NCI-H526 (cell line): Measurements from ENCODE around the gene KNDC1.
"Not testable (repeated sequence)": the region's sequence is repeated elsewhere in the genome, so short reads cannot be mapped to it uniquely, and the experiment has no call there.

Experiments used
- DNase-seq, 2 experiments: peaks; one replicate each; lab custom pipeline; 2025; lab: John Stamatoyannopoulos, UW

Gene KNDC1

DNA sequence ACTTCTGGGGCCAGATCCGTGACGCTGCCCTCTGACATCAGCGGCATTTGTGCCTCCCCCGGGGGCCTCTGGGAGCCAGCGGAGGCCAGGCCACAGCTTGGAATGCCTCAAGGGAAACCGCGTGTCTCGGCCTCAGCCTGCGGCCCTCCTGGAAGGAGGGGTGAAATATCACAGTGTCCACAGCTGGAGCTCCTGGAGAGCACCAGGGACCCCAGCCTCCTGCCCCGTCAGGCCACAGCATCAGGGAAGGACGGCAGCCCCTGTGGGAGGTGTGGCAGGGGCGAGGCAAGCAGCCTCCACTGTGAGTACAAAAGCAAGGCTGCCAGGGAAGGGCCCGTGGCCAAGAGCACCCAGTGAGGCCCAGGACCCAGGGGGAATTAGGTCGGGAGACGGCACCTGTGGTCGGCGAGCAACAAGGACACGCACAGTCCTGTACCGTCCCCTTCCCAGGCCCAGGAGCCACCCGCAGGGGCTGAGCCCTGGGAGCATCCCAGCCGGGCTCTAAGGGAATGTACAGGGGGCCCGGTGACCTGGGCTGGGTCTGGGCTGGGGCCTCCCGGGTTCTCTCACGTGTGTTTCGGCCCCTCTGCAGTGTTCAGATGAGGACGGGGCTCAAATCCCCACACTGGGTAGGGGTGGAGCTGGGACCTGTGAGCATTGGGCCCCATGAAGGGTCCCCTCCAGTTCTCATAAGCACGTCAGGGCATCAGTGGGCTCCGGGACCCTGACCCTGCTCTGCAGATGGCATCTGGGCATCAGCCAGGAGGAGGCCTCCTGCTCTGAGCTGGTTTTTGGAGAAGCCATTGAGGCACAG lies 18.7 kb upstream of the KNDC1 start:
- no peak for DNase-seq

- no peak for DNase-seq
Observed at GRCh38 chr10:133141958-133142340, 18.1 kb upstream of the KNDC1 start.

DNA sequence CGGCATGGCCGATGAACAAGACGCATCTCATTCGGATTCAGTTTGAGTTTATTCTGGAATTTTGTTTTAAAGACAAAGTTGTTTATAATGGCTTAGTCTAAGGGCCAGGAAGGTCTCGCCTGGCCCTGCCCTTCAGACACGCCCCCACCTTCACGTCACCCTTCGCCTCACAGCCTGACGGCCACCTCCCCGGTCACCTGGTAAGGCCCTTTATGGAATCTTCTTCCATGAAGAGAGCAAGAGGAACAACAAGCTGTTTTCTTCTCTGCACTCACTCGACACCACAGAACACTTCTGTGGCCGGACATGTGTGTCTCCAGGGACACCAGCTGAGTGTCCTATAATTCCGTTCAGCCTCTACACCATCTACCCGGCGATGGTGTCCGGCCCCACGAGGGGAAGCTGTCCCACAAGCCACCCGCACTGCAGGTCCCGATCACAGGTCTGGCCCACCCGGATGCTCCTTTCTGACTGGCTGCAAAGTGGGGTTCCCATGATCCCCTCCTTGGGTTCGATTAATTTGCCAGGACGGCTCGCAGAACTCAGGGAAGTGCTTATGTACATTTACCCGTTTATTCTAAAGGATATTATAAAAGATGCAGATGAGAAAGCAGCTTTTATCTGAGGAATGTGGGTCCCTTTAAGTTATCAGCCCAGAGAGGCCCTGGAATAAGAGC lies 17.4 kb upstream of the KNDC1 start:
- DNase-seq: no peak

GRCh38 chr10:133143200-133143533 lies 16.9 kb upstream of the KNDC1 start:
- DNase-seq: no peak

DNA sequence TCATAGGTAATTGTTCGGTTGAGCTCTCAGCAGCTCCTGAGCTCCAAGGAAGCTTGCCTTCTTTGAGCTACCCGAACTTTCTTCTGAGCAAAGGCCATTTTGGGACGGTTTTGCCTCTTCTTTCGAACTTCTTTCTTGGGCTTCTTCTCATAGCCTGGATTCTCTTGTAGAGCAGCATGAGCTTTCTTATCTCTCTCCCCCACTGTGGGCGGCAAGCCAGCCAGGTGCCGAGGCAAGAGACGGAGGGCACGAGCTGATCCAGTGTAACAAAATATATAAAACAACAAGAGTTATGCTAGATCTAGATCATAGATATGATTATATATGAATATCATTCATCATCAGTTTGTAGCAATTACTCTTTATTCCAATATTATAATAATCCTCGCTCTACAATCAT lies 16.5 kb upstream of the KNDC1 start:
- DNase-seq: no peak

GRCh38 chr10:133144771-133145170 lies 15.2 kb upstream of the KNDC1 start:
- DNase-seq: no peak

- no peak for DNase-seq
Observed at GRCh38 chr10:133150226-133150625, 9.8 kb upstream of the KNDC1 start.

DNA sequence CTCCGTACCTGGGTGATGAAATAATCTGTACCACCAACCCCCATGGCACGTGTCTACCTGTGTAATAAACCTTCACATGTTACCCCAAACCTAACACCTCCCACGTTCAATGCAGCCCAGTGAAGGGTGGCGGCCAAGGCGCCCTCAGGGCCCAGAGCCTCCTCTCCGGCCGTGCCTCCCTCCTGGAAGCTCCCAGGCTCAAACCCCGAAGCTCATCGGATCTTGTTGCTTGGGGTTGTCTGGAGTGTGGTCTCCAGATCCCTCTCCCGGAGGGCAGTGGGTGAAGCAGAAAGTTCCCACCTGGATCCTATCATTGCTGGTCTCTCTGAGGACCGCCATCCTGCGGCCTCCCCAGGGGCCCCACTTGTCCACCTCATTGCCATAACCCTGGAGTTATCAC lies 9.4 kb upstream of the KNDC1 start:
- no peak for DNase-seq

- DNase-seq: not testable (repeated sequence)
Observed at GRCh38 chr10:133151071-133151470, 8.9 kb upstream of the KNDC1 start.

DNA sequence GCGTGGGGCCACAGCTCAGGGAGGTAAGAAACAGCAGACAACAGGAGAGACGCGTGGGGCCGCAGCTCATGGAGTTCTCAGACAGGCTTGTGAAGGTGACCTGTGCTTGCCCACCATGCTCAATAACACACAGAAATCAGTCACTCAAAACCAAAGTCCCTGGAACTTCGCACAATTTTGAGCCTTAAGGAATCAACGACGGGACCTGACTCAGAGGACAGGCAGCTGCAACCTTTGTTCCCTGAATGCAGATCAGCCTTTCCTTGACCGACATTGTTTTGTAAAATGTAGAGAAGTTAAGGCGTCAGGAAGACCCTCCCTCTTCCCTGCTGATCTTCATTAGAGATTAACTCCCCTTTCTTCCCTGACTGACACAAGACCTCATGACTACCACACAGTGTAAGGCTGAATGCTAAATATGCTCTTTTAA lies 8.5 kb upstream of the KNDC1 start:
- no peak for DNase-seq

- DNase-seq: no peak
Observed at GRCh38 chr10:133154411-133154810, 5.6 kb upstream of the KNDC1 start.

GRCh38 chr10:133154996-133155778 lies 4.8 kb upstream of the KNDC1 start:
- no peak for DNase-seq

- no peak for DNase-seq
Observed at GRCh38 chr10:133156674-133157579, 3.1 kb upstream of the KNDC1 start.

- no peak for DNase-seq
Observed at GRCh38 chr10:133157662-133158436, 2.2 kb upstream of the KNDC1 start.

DNA sequence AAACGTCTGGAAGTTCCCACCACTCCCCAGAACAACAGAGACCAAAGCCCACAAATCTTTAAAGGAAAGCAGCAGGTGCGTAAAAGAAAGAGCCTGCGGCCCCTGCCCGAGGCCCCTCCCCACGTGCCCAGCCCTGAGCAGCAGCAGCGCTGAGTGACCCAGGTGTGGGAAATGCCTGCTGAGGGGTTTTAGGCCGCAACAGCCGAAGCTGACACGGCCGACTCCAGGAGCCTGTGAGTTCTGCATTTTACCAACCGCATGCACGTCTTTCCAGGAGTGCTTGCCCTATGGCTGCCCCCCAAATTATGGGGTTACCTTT lies 1.6 kb upstream of the KNDC1 start:
- DNase-seq: no peak

GRCh38 chr10:133158756-133159610 lies 1.0 kb upstream of the KNDC1 start:
- no peak for DNase-seq

DNA sequence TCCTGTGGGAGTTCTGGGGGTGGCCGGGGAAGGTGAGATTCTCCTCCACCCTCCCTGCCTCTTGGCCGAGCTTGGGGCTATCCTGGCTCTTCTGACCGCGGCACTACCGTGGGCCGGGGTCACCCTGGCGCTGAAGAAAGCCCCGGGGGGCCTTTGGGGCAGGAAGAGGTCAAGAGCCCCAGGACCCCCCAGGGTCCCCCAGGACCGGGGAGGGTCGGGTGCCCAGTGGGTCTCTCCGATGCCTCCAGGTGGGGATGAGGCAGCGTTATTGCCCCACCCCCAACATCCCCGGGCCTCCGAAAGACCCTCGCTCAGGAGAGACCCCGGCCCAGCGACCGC lies 439 bp upstream of the KNDC1 start:
- DNase-seq: no peak

- DNase-seq: no peak
Observed at GRCh38 chr10:133160826-133161471, 930 bp downstream of the KNDC1 start.

DNA sequence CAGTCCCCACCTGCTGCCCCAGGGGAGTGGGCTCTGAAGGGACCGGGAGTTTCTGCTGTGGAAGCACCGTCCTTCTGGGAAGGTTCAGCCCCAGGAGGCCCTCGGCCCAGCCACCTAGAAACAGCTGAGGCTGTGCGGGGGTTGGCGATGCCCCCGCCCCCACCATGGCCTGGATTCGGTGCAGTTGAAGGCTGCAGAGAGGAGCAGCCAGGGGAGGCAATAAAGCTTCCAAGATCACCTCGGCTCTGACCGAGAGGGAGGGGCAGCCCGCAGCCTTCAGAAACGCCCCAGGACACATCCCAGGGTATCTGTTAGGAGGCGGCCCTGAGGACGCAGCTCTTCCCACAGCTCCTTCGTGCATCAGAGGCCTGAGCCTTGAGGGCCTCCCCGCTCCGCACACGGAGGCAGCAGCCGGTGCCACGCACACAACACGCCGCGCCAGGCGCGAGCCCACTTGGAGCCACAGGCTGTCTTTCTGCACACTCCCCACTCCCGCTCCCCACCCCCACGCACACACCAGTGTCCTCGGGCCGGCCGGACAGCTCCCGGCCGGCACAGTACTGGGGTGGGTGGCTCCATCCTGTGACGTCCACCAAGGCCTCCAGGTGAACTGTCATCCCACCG lies 1.6 kb downstream of the KNDC1 start:
- no peak for DNase-seq
